ENCODE results near the gene SPRED1.

SPRED1 gene

GRCh38 chr15:38252481-38253350 lies at the start of gene SPRED1:
Gene SPRED1 (plus strand): TSS chr15:38252836. CDS start chr15:38253186, 350 bp downstream.
- peak; percentile 66 for DNase-seq

GRCh38 chr15:38205526-38206272 lies 46.9 kb upstream of the SPRED1 start:
- no peak for DNase-seq

GRCh38 chr15:38207621-38208020 lies 45.0 kb upstream of the SPRED1 start:
- no peak for DNase-seq

- no peak for DNase-seq
These were observed 44.4 kb upstream of the SPRED1 start for GRCh38 chr15:38208206-38208605.

- DNase-seq, result no peak
These were observed 43.9 kb upstream of the SPRED1 start for GRCh38 chr15:38208779-38209178.

GRCh38 chr15:38211249-38211648 lies 41.4 kb upstream of the SPRED1 start:
- DNase-seq, result no peak

- no peak for DNase-seq
These were observed 40.8 kb upstream of the SPRED1 start for GRCh38 chr15:38211811-38212210.

- DNase-seq, result no peak
These were observed 39.8 kb upstream of the SPRED1 start for GRCh38 chr15:38212729-38213351.

- no peak for DNase-seq
These were observed 39.3 kb upstream of the SPRED1 start for GRCh38 chr15:38213356-38213755.

GRCh38 chr15:38215707-38216106 lies 36.9 kb upstream of the SPRED1 start:
- no peak for DNase-seq

- DNase-seq, result no peak
These were observed 35.9 kb upstream of the SPRED1 start for GRCh38 chr15:38216763-38217162.

- DNase-seq, result peak; percentile 58
These were observed 35.4 kb upstream of the SPRED1 start for GRCh38 chr15:38217191-38217595.

GRCh38 chr15:38217788-38218609 lies 34.6 kb upstream of the SPRED1 start:
- peak; percentile 8 for DNase-seq

- no peak for DNase-seq
These were observed 31.9 kb upstream of the SPRED1 start for GRCh38 chr15:38220606-38221273.

- DNase-seq, result no peak
These were observed 28.1 kb upstream of the SPRED1 start for GRCh38 chr15:38224486-38224885.

- no peak for DNase-seq
These were observed 27.3 kb upstream of the SPRED1 start for GRCh38 chr15:38225381-38225780.

- DNase-seq, result peak; percentile 80
These were observed 25.9 kb upstream of the SPRED1 start for GRCh38 chr15:38226608-38227266.

- no peak for DNase-seq
These were observed 24.7 kb upstream of the SPRED1 start for GRCh38 chr15:38227941-38228340.

- DNase-seq, result no peak
These were observed 24.0 kb upstream of the SPRED1 start for GRCh38 chr15:38228618-38229017.

- peak; percentile 56 for DNase-seq
These were observed 22.8 kb upstream of the SPRED1 start for GRCh38 chr15:38229705-38230310.

GRCh38 chr15:38231436-38231835 lies 21.2 kb upstream of the SPRED1 start:
- DNase-seq, result no peak

All from HCEC 1CT (cell line).